Measurements from ENCODE around the gene CACNA1A. TPM values are rescaled to one million over a fixed set of nuclear protein-coding genes. Genes with fewer than 3 reads are reported as not detected.

Gene CACNA1A
- total RNA-seq, 3 donors from 2014 or later, result 2.3 to 10.1 (median 5.7) TPM

DNA sequence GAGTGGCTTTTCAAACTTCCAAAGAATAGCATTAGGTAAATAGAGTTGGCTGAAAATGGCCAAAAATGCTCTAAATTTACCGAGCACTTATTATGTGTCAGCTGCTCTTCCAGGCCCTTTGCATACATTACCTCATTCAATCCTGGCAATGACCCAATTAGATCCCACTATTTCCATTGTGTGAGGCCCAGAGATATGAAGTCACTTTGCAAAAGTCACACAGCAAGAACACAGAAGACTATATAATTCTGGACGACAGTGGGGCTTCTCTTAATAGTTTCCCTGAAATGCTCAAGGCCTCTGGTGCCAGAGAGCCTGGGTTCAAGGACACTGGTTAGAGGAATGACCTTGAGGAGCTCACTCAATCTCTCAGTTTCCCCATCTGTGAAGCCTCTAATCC lies 209.3 kb downstream of the CACNA1A start:
- ATAC-seq (no peak), DNase-seq (no peak)
- Histone ChIP-seq H3K4me3 (no peak overlapping the region), H3K4me1 (ENCODE audit: low read depth) (no peaks in the 10 kb centered on the region), H3K36me3 (ENCODE audit: low read depth) (no peaks in the 10 kb centered on the region), H3K9me3 (no peaks in the 10 kb centered on the region)
- TF ChIP-seq, protein P1, sequence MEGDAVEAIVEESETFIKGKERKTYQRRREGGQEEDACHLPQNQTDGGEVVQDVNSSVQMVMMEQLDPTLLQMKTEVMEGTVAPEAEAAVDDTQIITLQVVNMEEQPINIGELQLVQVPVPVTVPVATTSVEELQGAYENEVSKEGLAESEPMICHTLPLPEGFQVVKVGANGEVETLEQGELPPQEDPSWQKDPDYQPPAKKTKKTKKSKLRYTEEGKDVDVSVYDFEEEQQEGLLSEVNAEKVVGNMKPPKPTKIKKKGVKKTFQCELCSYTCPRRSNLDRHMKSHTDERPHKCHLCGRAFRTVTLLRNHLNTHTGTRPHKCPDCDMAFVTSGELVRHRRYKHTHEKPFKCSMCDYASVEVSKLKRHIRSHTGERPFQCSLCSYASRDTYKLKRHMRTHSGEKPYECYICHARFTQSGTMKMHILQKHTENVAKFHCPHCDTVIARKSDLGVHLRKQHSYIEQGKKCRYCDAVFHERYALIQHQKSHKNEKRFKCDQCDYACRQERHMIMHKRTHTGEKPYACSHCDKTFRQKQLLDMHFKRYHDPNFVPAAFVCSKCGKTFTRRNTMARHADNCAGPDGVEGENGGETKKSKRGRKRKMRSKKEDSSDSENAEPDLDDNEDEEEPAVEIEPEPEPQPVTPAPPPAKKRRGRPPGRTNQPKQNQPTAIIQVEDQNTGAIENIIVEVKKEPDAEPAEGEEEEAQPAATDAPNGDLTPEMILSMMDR (IDR thresholded peaks at IDR 0.05), result no peak
- intact Hi-C loops (cut with DNase I, micrococcal nuclease), result no loop called here

DNA sequence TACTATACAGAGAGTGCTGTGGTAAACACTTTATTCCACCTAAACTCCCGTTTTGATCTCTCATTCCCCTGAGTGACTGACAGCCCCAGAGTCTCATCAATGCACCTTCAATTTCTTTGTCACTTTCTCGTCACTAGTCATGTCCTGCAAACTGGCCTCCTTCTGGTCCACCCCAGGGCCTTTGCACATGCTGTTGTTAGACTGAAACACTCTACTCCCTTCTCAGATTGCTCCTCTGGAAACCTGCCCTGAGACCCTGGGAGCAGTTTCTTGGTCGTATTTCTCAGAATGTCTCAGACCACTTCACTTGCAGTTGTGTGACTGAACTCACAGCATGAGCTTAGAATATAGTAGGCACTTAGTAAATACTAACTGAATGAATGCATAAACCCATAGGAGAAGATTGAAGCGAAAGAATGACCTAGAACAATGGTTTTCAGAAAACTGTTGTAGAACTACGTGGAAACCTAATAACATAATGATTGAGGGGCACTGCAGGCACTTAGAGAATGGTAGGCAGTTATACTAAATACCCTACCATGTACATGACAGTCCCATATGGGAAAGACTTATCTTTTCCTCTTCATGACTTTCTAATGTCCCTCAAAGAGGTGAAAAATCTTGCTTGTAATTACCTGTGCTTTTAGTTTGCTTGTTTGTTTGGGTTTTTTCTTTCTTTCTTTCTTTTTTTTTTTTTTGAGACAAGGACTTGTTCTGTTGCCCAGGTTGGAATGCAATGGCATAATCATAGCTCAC lies 211.3 kb downstream of the CACNA1A start:
- intact Hi-C loops (cut with DNase I, micrococcal nuclease), result no loop called here
- DNase-seq (no peak), ATAC-seq (no peak)
- Histone ChIP-seq H3K4me3 (no peak overlapping the region), H3K4me1 (ENCODE audit: low read depth) (no peaks in the 10 kb centered on the region), H3K9me3 (no peaks in the 10 kb centered on the region), H3K36me3 (ENCODE audit: low read depth) (no peaks in the 10 kb centered on the region)
- TF ChIP-seq, protein P1 (IDR thresholded peaks at IDR 0.05), result no peak

DNA sequence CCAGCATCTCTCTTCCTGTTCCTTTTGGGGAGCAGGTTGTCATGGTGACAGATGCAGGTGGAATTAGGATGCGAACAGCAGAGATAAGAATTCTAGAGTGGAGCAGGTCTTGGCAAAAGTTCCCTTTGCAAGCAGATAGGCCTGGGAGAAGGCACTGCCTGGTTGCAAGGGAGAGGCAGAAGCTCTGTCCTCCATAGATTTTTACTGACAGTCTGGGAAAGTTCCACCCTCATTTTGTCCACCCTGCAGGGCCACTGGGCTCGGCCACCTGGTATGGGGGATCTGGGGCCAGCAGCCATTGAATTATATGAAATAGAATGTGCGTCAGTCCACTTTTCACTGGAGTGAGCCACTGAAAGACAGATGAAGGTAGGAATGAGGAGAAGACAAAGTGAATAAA lies 214.4 kb downstream of the CACNA1A start:
- ATAC-seq, result no peak
- intact Hi-C loops (cut with DNase I, micrococcal nuclease), result no loop called here
- DNase-seq, result no peak
- Histone ChIP-seq H3K36me3 (ENCODE audit: low read depth) (no peaks in the 10 kb centered on the region), H3K4me1 (ENCODE audit: low read depth) (no peaks in the 10 kb centered on the region), H3K9me3 (no peaks in the 10 kb centered on the region), H3K4me3 (no peak overlapping the region)
- TF ChIP-seq, protein P1 (IDR thresholded peaks at IDR 0.05), result no peak

DNA sequence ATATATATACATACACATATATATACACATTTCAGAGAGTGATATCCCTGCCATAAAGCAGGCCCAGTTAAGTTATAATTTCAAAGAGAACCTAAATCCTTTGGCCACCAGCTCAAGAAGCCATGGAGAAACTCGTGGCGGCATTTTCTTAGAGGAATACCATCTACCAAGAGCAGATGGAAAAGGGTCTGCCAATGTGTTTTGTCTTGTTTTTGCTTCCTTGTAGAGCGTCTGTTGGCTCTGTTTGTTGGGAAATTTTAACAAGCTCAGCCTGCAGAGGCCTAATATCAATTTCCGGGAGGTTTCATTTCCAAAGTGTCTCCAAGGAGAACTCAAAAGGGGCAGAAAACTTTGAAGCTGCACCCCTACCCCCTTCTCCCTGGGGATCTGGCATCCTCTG lies 215.5 kb downstream of the CACNA1A start:
- DNase-seq (no peak), ATAC-seq (no peak)
- Histone ChIP-seq H3K36me3 (ENCODE audit: low read depth) (no peaks in the 10 kb centered on the region), H3K9me3 (no peaks in the 10 kb centered on the region), H3K4me1 (ENCODE audit: low read depth) (no peaks in the 10 kb centered on the region), H3K4me3 (no peak overlapping the region)
- TF ChIP-seq, protein P1 (IDR thresholded peaks at IDR 0.05), result no peak
- intact Hi-C loops (cut with DNase I, micrococcal nuclease), result no loop called here

DNA sequence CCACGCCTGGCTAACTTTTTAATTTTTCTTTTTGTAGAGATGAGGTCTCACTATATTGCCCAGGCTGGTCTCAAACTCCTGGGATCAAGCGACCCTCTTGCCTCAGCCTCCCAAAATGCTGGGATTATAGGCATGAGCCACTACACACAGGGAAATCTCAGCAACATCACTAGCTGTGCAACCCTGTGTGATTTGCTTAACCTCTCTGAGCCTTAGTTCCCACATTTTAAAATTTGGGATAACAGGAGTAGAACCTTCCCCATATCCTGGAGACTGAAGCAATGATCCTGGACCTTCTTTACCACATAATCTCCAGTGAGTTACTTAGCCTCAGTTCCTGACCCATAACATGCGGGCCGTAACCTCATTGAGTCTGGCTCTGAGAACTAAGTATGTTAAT lies 217.0 kb downstream of the CACNA1A start:
- TF ChIP-seq, protein P1 (IDR thresholded peaks at IDR 0.05), result no peak
- intact Hi-C loops (cut with DNase I, micrococcal nuclease), result loop anchor here in 1 of 2 donors (10.0 kb wide), 1 partner anchor 146 kb away; no protein-coding TSS in a partner anchor

More for the DNA sequence above, 217.0 kb downstream of the CACNA1A start:
- Histone ChIP-seq H3K9me3 (no peaks in the 10 kb centered on the region), H3K4me1 (ENCODE audit: low read depth) (no peaks in the 10 kb centered on the region), H3K36me3 (ENCODE audit: low read depth) (no peaks in the 10 kb centered on the region), H3K4me3 (no peak overlapping the region)
- ATAC-seq, result no peak
- no peak for DNase-seq

All from mucosa of descending colon (tissue), 3 donors.